Prostate gland (tissue), 2 donors: ENCODE data around the gene ST7L. TPM values are rescaled to one million over a fixed set of nuclear protein-coding genes. Genes with fewer than 3 reads are reported as not detected.

Source experiments
- DNase-seq: peaks from one replicate; pipeline ENCODE4 v3.0.0-alpha.2; 2019; ENCODE audit warnings: low spot score
- H3K27ac ChIP-seq, 2 donors: fragments of 200-600 bp; sonication (generic); 2 replicates each; pipeline ENCODE4 v1.5.1; 2017 to 2019
- H3K27me3 ChIP-seq: fragments of 200-600 bp; sonication (generic); replicated peaks from 2 replicates; pipeline ENCODE4 v1.5.1; 2019; ENCODE audit not compliant: insufficient read depth
- H3K36me3 ChIP-seq, 2 donors: fragments of 200-600 bp; sonication (generic); 1 replicate in 1 of 2; 2 replicates in 1 of 2; pipeline versions ENCODE4 v1.5.1 to v1.8.1; 2017 to 2019
- H3K4me1 ChIP-seq: fragments of 200-600 bp; sonication (generic); replicated peaks from 2 replicates; pipeline ENCODE4 v1.5.1; 2019
- H3K4me3 ChIP-seq, 2 donors: fragments of 200-600 bp; sonication (generic); 2 replicates each; pipeline ENCODE4 v1.5.1; 2017 to 2019
- H3K9me3 ChIP-seq: fragments of 200-600 bp; sonication (generic); 2 replicates; pipeline ENCODE4 v1.5.1; 2017
- CTCF ChIP-seq, 4 experiments: fragments of 200-600 bp in 2 of 4; fragments of 450-650 bp in 2 of 4; sonication (generic) in 2 of 4; IDR thresholded peaks; 1 replicate in 3 of 4; 2 replicates in 1 of 4; pipeline ENCODE4 v1.5.1; 2016 to 2019; ENCODE audit warnings: antibody characterized with exemption in 4 of 4, mild to moderate bottlenecking in 2 of 4, moderate library complexity in 2 of 4
- POLR2A ChIP-seq: fragments of 450-650 bp; IDR thresholded peaks from one replicate; pipeline ENCODE4 v1.6.1; 2016; ENCODE audit warnings: antibody characterized with exemption, mild to moderate bottlenecking
- POLR2AphosphoS5 ChIP-seq: sonication (generic); formaldehyde crosslinking; IDR thresholded peaks from one replicate; pipeline ENCODE4 v1.6.1; 2017; ENCODE audit warnings: antibody characterized with exemption
- WGBS: methylation state at CpG from one replicate; pipeline ENCODE4 v1.1.5; 2018; 5-methylcytosine and 5-hydroxymethylcytosine counted together
- intact Hi-C: fragments of 100-400 bp; cut with DNase I; formaldehyde crosslinking; loops from one replicate; pipeline ENCODE4 v1.14.2; 2022
- total RNA-seq, 2 donors: library from RNA; depleted of rRNA; stranded (reverse); fragments of >200 nt; gene quantifications; one replicate each; pipeline ENCODE4 v1.1.0, GENCODE V29; 2016

ST7L gene
- total RNA-seq, 2 donors from 2014 or later: 22.7 to 28.4 TPM

GRCh38 chr1:112557385-112557784, 61.6 kb downstream of the ST7L start:
- intact Hi-C loops: no loop called here
- no peaks in the 10 kb centered on the region for H3K27me3 ChIP-seq
- H3K9me3 ChIP-seq: no peaks in the 10 kb centered on the region
- no peak overlapping the region for H3K4me3 ChIP-seq
- H3K4me1 ChIP-seq: no peaks in the 10 kb centered on the region
- TF ChIP-seq CTCF (IDR thresholded peaks at IDR 0.05) (no peak), POLR2A (no peak), POLR2AphosphoS5 (no peak)
- H3K36me3 ChIP-seq: no peaks in the 10 kb centered on the region
- 94% methylated on average over 1 of the region's 1 CpG for WGBS
- no peak overlapping the region for H3K27ac ChIP-seq
- DNase-seq: no peak

GRCh38 chr1:112554411-112554810, 64.5 kb downstream of the ST7L start:
- TF ChIP-seq POLR2A: no peak
- TF ChIP-seq POLR2AphosphoS5: no peak
- TF ChIP-seq CTCF (IDR thresholded peaks at IDR 0.05): no peak
- intact Hi-C loops: no loop called here

GRCh38 chr1:112549590-112549989, 69.4 kb downstream of the ST7L start:
- intact Hi-C loops: no loop called here
- Histone ChIP-seq H3K4me1 (no peaks in the 10 kb centered on the region), H3K36me3 (no peaks in the 10 kb centered on the region), H3K27me3 (no peaks in the 10 kb centered on the region), H3K4me3 (no peak overlapping the region), H3K9me3 (no peaks in the 10 kb centered on the region), H3K27ac (peak overlapping the region in 1 of 2 donors; percentile 46)
- WGBS: 67% methylated on average over 2 of the region's 2 CpGs
- no peak for DNase-seq
- TF ChIP-seq CTCF (IDR thresholded peaks at IDR 0.05) (no peak), POLR2A (no peak), POLR2AphosphoS5 (no peak)

More at GRCh38 chr1:112554411-112554810, 64.5 kb downstream of the ST7L start:
- no peaks in the 10 kb centered on the region for H3K9me3 ChIP-seq
- no peaks in the 10 kb centered on the region for H3K27me3 ChIP-seq
- H3K27ac ChIP-seq: no peak overlapping the region
- DNase-seq: no peak
- H3K36me3 ChIP-seq: no peaks in the 10 kb centered on the region
- H3K4me1 ChIP-seq: no peaks in the 10 kb centered on the region
- no peak overlapping the region for H3K4me3 ChIP-seq

- Histone ChIP-seq H3K4me1 (no peaks in the 10 kb centered on the region), H3K27me3 (no peaks in the 10 kb centered on the region), H3K4me3 (no peak overlapping the region), H3K36me3 (no peaks in the 10 kb centered on the region), H3K27ac (peak overlapping the region; percentile 11 to 46), H3K9me3 (no peaks in the 10 kb centered on the region)
- DNase-seq: peak; percentile 36
- 29% methylated on average over 3 of the region's 3 CpGs for WGBS
- TF ChIP-seq POLR2AphosphoS5 (peak; percentile 85), CTCF (IDR thresholded peaks at IDR 0.05) (no peak)
- intact Hi-C loops: no loop called here
These were observed 70.4 kb downstream of the ST7L start for GRCh38 chr1:112548547-112548946.

GRCh38 chr1:112546076-112546475, 72.9 kb downstream of the ST7L start:
- no peak for TF ChIP-seq POLR2AphosphoS5
- no peak for TF ChIP-seq CTCF (IDR thresholded peaks at IDR 0.05)
- no peak for TF ChIP-seq POLR2A
- Histone ChIP-seq H3K27ac (no peak overlapping the region), H3K36me3 (no peaks in the 10 kb centered on the region), H3K27me3 (no peaks in the 10 kb centered on the region), H3K9me3 (no peaks in the 10 kb centered on the region), H3K4me3 (no peak overlapping the region), H3K4me1 (no peaks in the 10 kb centered on the region)
- 93% methylated on average over 2 of the region's 2 CpGs for whole genome bisulfite sequencing
- no peak for DNase-seq
- intact Hi-C loops: no loop called here
